Gastrocnemius medialis (tissue), 4 donors: Measurements from ENCODE around the gene TMEM272. TPM values are rescaled to one million over a fixed set of nuclear protein-coding genes. Genes with fewer than 3 reads are reported as not detected.

ENCODE experiments used
- ATAC-seq, 2 donors: fragments of 150-250 bp; one replicate each; pipeline ENCODE4 v1.9.1; 2016
- DNase-seq, 2 donors: peaks; one replicate each; pipeline ENCODE4 v3.0.0-alpha.2; 2019
- H3K27ac ChIP-seq, 4 donors: fragments of 200-600 bp; sonication (generic); 1 replicate in 1 of 4; 2 replicates in 3 of 4; pipeline ENCODE4 v1.5.1; 2016 to 2018; ENCODE audit warnings: mild to moderate bottlenecking in 2 of 4, moderate library complexity in 1 of 4
- H3K27me3 ChIP-seq, 3 donors: fragments of 200-600 bp; sonication (generic) in 2 of 3; 1 replicate in 1 of 3; 2 replicates in 2 of 3; pipeline versions ENCODE4 v1.5.1 to v1.6.0; 2016 to 2019; ENCODE audit warnings: mild to moderate bottlenecking in 1 of 3, moderate library complexity in 1 of 3
- H3K36me3 ChIP-seq, 2 donors: fragments of 200-600 bp; sonication (generic) in 1 of 2; one replicate each; pipeline ENCODE4 v1.5.1; 2017 to 2018
- H3K4me1 ChIP-seq, 2 donors: fragments of 200-600 bp; sonication (generic) in 1 of 2; one replicate each; pipeline ENCODE4 v1.5.1; 2016 to 2017; ENCODE audit warnings: mild to moderate bottlenecking in 2 of 2
- H3K4me3 ChIP-seq, 4 donors: fragments of 200-600 bp; sonication (generic) in 3 of 4; 1 replicate in 1 of 4; 2 replicates in 3 of 4; pipeline ENCODE4 v1.5.1; 2016 to 2019; ENCODE audit warnings: mild to moderate bottlenecking in 2 of 4
- H3K9me3 ChIP-seq, 3 donors: fragments of 200-600 bp; sonication (generic) in 2 of 3; 1 replicate in 1 of 3; 2 replicates in 2 of 3; pipeline ENCODE4 v1.5.1; 2016 to 2019
- CTCF ChIP-seq, 5 experiments: fragments of 450-650 bp in 3 of 5; fragments of 200-600 bp in 2 of 5; sonication (generic) in 2 of 5; IDR thresholded peaks in 4 of 5; conservative IDR thresholded peaks in 1 of 5; 1 replicate in 4 of 5; 2 replicates in 1 of 5; pipeline ENCODE4 v1.5.1; 2016 to 2019; ENCODE audit warnings: antibody characterized with exemption in 5 of 5, mild to moderate bottlenecking in 3 of 5, moderate library complexity in 3 of 5
- POLR2A ChIP-seq, 2 donors: fragments of 450-650 bp; IDR thresholded peaks; one replicate each; pipeline ENCODE4 v1.6.1; 2017; ENCODE audit warnings: antibody characterized with exemption in 2 of 2, mild to moderate bottlenecking in 2 of 2, moderate library complexity in 2 of 2
- in situ Hi-C, 4 donors: fragments of 200-750 bp; cut with MboI; loops; one replicate each; pipeline versions ENCODE4 v1.15.0 to v1.8.0; 2017; ENCODE audit warnings: low sequenced_read_pairs in 4 of 4
- intact Hi-C: fragments of 100-400 bp; cut with DNase I; formaldehyde crosslinking; loops from one replicate; pipeline ENCODE4 v1.15.1; 2023; ENCODE audit warnings: low total_unique reads
- total RNA-seq, 4 donors: library from RNA; depleted of rRNA; stranded (reverse); fragments of >200 nt; gene quantifications; one replicate each; pipeline versions ENCODE4 v1.1.0 to v1.2.3, GENCODE V29; 2016

Gene TMEM272
- total RNA-seq, 4 donors from 2014 or later, result 0.20 to 0.41 (median 0.27) TPM; not detected in 1

DNA sequence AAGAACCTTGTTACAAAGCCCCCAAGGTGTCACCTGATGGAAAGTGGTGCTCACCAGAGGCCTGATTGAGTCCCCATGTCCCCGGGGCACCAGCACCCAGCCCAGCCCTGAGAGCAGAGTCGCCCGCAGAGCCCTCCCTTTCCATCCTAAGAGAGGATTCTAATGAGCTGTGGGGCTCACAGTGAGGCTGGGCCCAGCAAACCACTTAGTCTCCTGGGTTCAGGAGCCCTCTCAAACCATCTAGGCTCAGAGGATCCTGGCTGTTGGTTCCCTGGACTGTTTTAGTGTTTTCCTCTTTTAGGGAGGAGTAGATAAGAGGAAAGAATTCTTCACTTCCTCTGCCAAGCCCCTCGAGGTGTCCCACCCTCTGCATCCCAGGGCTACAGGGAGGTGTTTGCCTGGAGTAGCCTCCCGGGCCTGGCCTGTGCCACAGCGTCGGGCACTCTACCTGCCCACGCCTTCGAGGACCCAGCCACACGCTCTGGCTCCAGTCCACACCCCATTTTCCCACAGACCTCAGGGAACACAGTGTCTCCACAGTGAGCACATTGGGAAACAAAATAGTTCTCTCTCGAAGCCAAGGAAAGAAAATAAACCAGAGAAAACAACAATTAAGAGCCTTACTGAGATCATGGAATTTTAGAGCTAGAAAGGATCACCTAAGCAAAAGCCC is 75.4 kb downstream of the TMEM272 start:
- intact Hi-C loops (no loop called here), in situ Hi-C loops (no loop called here)
- no peak for TF ChIP-seq POLR2A (IDR thresholded peaks at IDR 0.05)
- TF ChIP-seq CTCF (IDR thresholded peaks at IDR 0.05 in 4 of 5, conservative IDR thresholded peaks at IDR 0.05 in 1 of 5), result no peak
- Histone ChIP-seq H3K27me3 (no peaks in the 10 kb centered on the region), H3K9me3 (no peaks in the 10 kb centered on the region), H3K4me1 (peaks cover 11 to 17% of the 10 kb centered on the region in 2 donors), H3K36me3 (peaks cover 0 to 4% of the 10 kb centered on the region in 2 donors), H3K27ac (peak overlapping the region; percentile 70 to 80 (median 73)), H3K4me3 (no peak overlapping the region)
- DNase-seq (peak; percentile 50 to 64), ATAC-seq (peak; percentile 80 to 90)

GRCh38 chr13:51768976-51769375 is 76.0 kb downstream of the TMEM272 start:
- TF ChIP-seq CTCF (IDR thresholded peaks at IDR 0.05 in 4 of 5, conservative IDR thresholded peaks at IDR 0.05 in 1 of 5) (no peak), POLR2A (IDR thresholded peaks at IDR 0.05) (no peak)
- in situ Hi-C loops, result no loop called here
- Histone ChIP-seq H3K4me3 (no peak overlapping the region), H3K4me1 (peaks cover 11 to 17% of the 10 kb centered on the region in 2 donors), H3K36me3 (peaks cover 0 to 4% of the 10 kb centered on the region in 2 donors), H3K27ac (peak overlapping the region; percentile 70 to 80 (median 73)), H3K27me3 (no peaks in the 10 kb centered on the region), H3K9me3 (no peaks in the 10 kb centered on the region)
- ATAC-seq (no peak), DNase-seq (no peak)
- intact Hi-C loops, result no loop called here

GRCh38 chr13:51768378-51768921 is 76.5 kb downstream of the TMEM272 start:
- peak overlapping the region; percentile 70 to 80 (median 73) for H3K27ac ChIP-seq
- no peaks in the 10 kb centered on the region for H3K27me3 ChIP-seq
- intact Hi-C loops (no loop called here), in situ Hi-C loops (no loop called here)
- no peaks in the 10 kb centered on the region for H3K9me3 ChIP-seq
- no peak overlapping the region for H3K4me3 ChIP-seq
- ATAC-seq, result no peak
- peaks cover 11 to 17% of the 10 kb centered on the region in 2 donors for H3K4me1 ChIP-seq
- DNase-seq, result no peak
- H3K36me3 ChIP-seq, result peaks cover 0 to under 1% of the 10 kb centered on the region in 2 donors
- TF ChIP-seq CTCF (IDR thresholded peaks at IDR 0.05 in 4 of 5, conservative IDR thresholded peaks at IDR 0.05 in 1 of 5) (no peak), POLR2A (IDR thresholded peaks at IDR 0.05) (no peak)

DNA sequence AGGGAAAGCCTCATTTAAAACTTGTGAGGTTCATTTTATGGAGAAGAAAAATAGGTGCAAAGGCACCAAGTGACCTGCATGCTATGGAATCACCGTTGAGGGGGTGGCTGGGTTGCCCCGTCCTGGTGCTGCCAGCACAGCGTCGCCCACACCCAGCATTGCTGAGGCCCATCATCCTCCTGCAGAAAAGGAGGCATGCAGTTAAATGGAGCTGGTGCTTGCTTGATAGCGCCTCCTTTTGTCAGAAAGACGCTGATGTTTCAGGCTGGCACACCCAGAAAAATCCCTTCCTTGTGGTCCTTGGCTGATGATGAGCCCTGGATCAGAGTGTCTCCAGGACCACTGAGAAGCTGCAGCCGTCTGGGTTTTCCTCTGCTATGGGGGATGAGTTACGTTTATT is 77.9 kb downstream of the TMEM272 start:
- Histone ChIP-seq H3K36me3 (no peaks in the 10 kb centered on the region), H3K9me3 (no peaks in the 10 kb centered on the region), H3K4me3 (no peak overlapping the region), H3K27me3 (no peaks in the 10 kb centered on the region), H3K27ac (no peak overlapping the region), H3K4me1 (peaks cover 11 to 17% of the 10 kb centered on the region in 2 donors)
- TF ChIP-seq POLR2A (IDR thresholded peaks at IDR 0.05) (no peak), CTCF (IDR thresholded peaks at IDR 0.05 in 4 of 5, conservative IDR thresholded peaks at IDR 0.05 in 1 of 5) (no peak)
- intact Hi-C loops, result no loop called here
- no peak for ATAC-seq
- DNase-seq, result no peak
- in situ Hi-C loops, result no loop called here
